Endothelial cell of umbilical vein (primary cell): ENCODE measurements around the gene ZNF708. TPM values are rescaled to one million over a fixed set of nuclear protein-coding genes. Genes with fewer than 3 reads are reported as not detected.

Experiments
- BruUV-seq: library from RNA; stranded (reverse); fragments of 400-500 nt; replicated peaks from 2 replicates; lab custom pipeline; 2021; lab: Mats Ljungman, UMichigan
- CTCF ChIA-PET: fragments of 300-600, 350-600 bp; sonication (Branson Sonifier 250); formaldehyde crosslinking; loops from one replicate; lab custom pipeline; 2021; ENCODE audit warnings: antibody characterized with exemption, inconsistent platforms; lab: Charles Lee
- POLR2A ChIA-PET: fragments of 300-600, 350-600 bp; sonication (Branson Sonifier 250); formaldehyde crosslinking; loops from one replicate; lab custom pipeline; 2021; ENCODE audit warnings: antibody characterized with exemption, inconsistent platforms; lab: Charles Lee
- DNase-seq: peaks from one replicate; pipeline ENCODE4 v3.0.0-alpha.2; 2011; ENCODE audit warnings: low read depth, low spot score
- FAIRE-seq: peaks from 2 replicates; lab custom pipeline; 2011; peaks lifted over from hg19 to GRCh38; lab: Jason Lieb, UNC
- H2AFZ ChIP-seq: 2 replicates; pipeline ENCODE4 v1.6.0; 2012; ENCODE audit warnings: low read depth, low read length, control low read depth, inconsistent platforms
- H3K27ac ChIP-seq: 2 replicates; pipeline ENCODE4 v1.5.1; 2011; ENCODE audit warnings: low read depth, mild to moderate bottlenecking, control low read depth, low read length, moderate library complexity; ENCODE audit not compliant: insufficient read depth
- H3K27me3 ChIP-seq, 2 experiments: 2 replicates each; pipeline versions ENCODE4 v1.6.0 to v1.6.1; 2011; ENCODE audit warnings: low read length in 2 of 2, mixed read lengths in 1 of 2; ENCODE audit not compliant: control insufficient read depth in 2 of 2, insufficient read depth in 2 of 2
- H3K36me3 ChIP-seq, 2 experiments: 2 replicates in 1 of 2; 3 replicates in 1 of 2; pipeline ENCODE4 v1.5.1; 2011; ENCODE audit warnings: low read length in 2 of 2, mild to moderate bottlenecking in 1 of 2, moderate library complexity in 1 of 2; ENCODE audit not compliant: control insufficient read depth in 2 of 2, insufficient read depth in 2 of 2; ENCODE audit errors: extremely low read depth in 1 of 2
- H3K4me1 ChIP-seq: 3 replicates; pipeline ENCODE4 v1.5.1; 2011; ENCODE audit warnings: mild to moderate bottlenecking, low read length; ENCODE audit not compliant: control insufficient read depth, insufficient read depth; ENCODE audit errors: extremely low read depth
- H3K4me2 ChIP-seq: 2 replicates; pipeline ENCODE4 v1.6.1; 2011; ENCODE audit warnings: low read length, control low read depth, mixed read lengths; ENCODE audit not compliant: insufficient read depth
- H3K4me3 ChIP-seq, 3 experiments: fragments of 200-600 bp in 1 of 3; sonication (generic), shearing (Covaris generic) in 1 of 3; replicated peaks in 1 of 3; 2 replicates each; pipeline ENCODE4 v1.5.1; 2011 to 2016; ENCODE audit warnings: control low read depth in 3 of 3, low read length in 3 of 3, mild to moderate bottlenecking in 2 of 3, inconsistent platforms in 1 of 3, low read depth in 1 of 3, moderate library complexity in 1 of 3; ENCODE audit not compliant: insufficient read depth in 1 of 3
- H3K79me2 ChIP-seq: 2 replicates; pipeline ENCODE4 v1.6.0; 2012; ENCODE audit warnings: low read length, inconsistent platforms; ENCODE audit not compliant: control insufficient read depth, insufficient read depth
- H3K9ac ChIP-seq: replicated peaks from 2 replicates; pipeline ENCODE3; 2011; ENCODE audit warnings: low read length, control low read depth; ENCODE audit not compliant: insufficient read depth; ENCODE audit errors: extremely low read depth
- H3K9me1 ChIP-seq: replicated peaks from 3 replicates; pipeline ENCODE4 v1.6.0; 2011; ENCODE audit warnings: mild to moderate bottlenecking, low read length; ENCODE audit not compliant: control insufficient read depth, insufficient read depth; ENCODE audit errors: extremely low read depth
- H3K9me3 ChIP-seq: replicated peaks from 2 replicates; pipeline ENCODE4 v1.5.1; 2012; ENCODE audit warnings: low read length, inconsistent platforms; ENCODE audit not compliant: control insufficient read depth, insufficient read depth
- H4K20me1 ChIP-seq: replicated peaks from 2 replicates; pipeline ENCODE3; 2011; ENCODE audit warnings: mild to moderate bottlenecking, low read length; ENCODE audit not compliant: control insufficient read depth, insufficient read depth; ENCODE audit errors: extremely low read depth
- EZH2 ChIP-seq: IDR thresholded peaks from 2 replicates; pipeline ENCODE4 v1.6.1; 2012; ENCODE audit warnings: borderline replicate concordance, low read depth, mild to moderate bottlenecking, moderate library complexity, low read length, inconsistent platforms; ENCODE audit not compliant: severe bottlenecking
- FOS ChIP-seq: IDR thresholded peaks from 2 replicates; pipeline ENCODE4 v1.6.1; 2011; ENCODE audit warnings: mild to moderate bottlenecking, low read length, moderate library complexity, borderline replicate concordance; ENCODE audit not compliant: insufficient read depth
- GATA2 ChIP-seq: IDR thresholded peaks from 2 replicates; pipeline ENCODE4 v1.7.0; 2011; ENCODE audit warnings: low read depth, mild to moderate bottlenecking, moderate library complexity, mixed read lengths, low read length; ENCODE audit not compliant: insufficient read length, insufficient read depth
- JUN ChIP-seq: IDR thresholded peaks from 2 replicates; pipeline ENCODE4 v1.6.1; 2011; ENCODE audit warnings: borderline replicate concordance, low read depth; ENCODE audit not compliant: insufficient read length, insufficient read depth
- MAX ChIP-seq: IDR thresholded peaks from 2 replicates; pipeline ENCODE4 v1.6.1; 2011; ENCODE audit not compliant: insufficient read depth, insufficient read length
- MYC ChIP-seq: IDR thresholded peaks from one replicate; pipeline ENCODE4 v1.6.1; 2011; ENCODE audit warnings: mild to moderate bottlenecking, low read depth, low read length
- POLR2A ChIP-seq: IDR thresholded peaks from 2 replicates; pipeline ENCODE4 v1.6.1; 2012; ENCODE audit warnings: low read depth, mild to moderate bottlenecking, control low read depth, low read length
- POLR2AphosphoS5 ChIP-seq: IDR thresholded peaks from 2 replicates; pipeline ENCODE4 v1.6.1; 2012; ENCODE audit warnings: low read depth, mild to moderate bottlenecking, control low read depth, low read length, moderate library complexity; ENCODE audit not compliant: insufficient read depth
- dilution Hi-C: fragments of 300-500 bp; cut with MboI; formaldehyde crosslinking; loops from one replicate; pipeline ENCODE4 v1.15.0; 2019; ENCODE audit warnings: low sequenced_read_pairs; ENCODE audit not compliant: extremely low pct_ligation_motif_present
- intact Hi-C: fragments of 100-400 bp; cut with micrococcal nuclease; formaldehyde crosslinking; loops from one replicate; pipeline ENCODE4 v1.10.0; 2022
- polyA plus RNA-seq, 4 experiments: library from polyadenylated mRNA; depleted of rRNA in 3 of 4; stranded (reverse) in 3 of 4; unstranded in 1 of 4; fragments of >200 nt; gene quantifications; 2 replicates each; pipeline versions ENCODE4 v1.2.1 to v1.2.3, GENCODE V29; 2011 to 2012; ENCODE audit warnings: missing spikeins in 1 of 4
- total RNA-seq: library from RNA; stranded (reverse); gene quantifications from 2 replicates; pipeline ENCODE4 v1.2.3, GENCODE V29; 2021
- TF ChIP-seq, protein P1 (sequence below), 2 donors: IDR thresholded peaks; 1 replicate in 1 of 2; 2 replicates in 1 of 2; pipeline ENCODE4 v1.5.1; 2011; ENCODE audit warnings: low read length in 2 of 2, mild to moderate bottlenecking in 2 of 2, moderate library complexity in 2 of 2, control low read depth in 1 of 2, inconsistent platforms in 1 of 2, low read depth in 1 of 2; ENCODE audit not compliant: insufficient read depth in 1 of 2; ENCODE audit errors: extremely low read depth in 1 of 2

ZNF708 gene
- total and polyA plus RNA-seq, 2 donors (not counting 3 experiments of a cell fraction or from before 2014, with no cell fraction given) = 1.7 to 10.4 TPM

DNA sequence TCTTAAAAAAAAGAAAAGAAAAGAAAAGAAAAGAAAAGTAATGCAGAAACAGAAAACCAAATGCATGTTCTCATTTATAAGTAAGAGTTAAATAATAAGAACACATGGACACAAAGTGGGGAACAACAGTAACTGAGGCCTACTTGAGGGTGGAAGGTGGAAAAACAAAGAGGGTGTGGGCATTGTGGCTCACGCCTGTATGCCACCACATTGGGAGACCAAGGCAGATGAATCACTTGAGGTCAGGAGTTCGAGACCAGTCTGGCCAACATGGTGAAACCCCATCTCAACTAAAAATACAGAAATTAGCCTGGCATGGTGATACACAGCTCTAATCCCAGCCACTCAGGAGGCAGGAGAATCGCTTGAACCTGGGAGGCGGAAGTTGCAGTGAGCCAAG lies 8.1 kb downstream of the ZNF708 start:
- Histone ChIP-seq H3K36me3 (no peaks in the 10 kb centered on the region), H4K20me1 (no peaks in the 10 kb centered on the region), H3K4me1 (no peaks in the 10 kb centered on the region), H3K9me1 (no peaks in the 10 kb centered on the region), H3K4me2 (no peak overlapping the region), H3K9me3 (no peaks in the 10 kb centered on the region), H3K27me3 (no peaks in the 10 kb centered on the region), H3K9ac (no peak overlapping the region), H3K27ac (no peak overlapping the region), H3K79me2 (peaks cover 59% of the 10 kb centered on the region), H3K4me3 (no peak overlapping the region), H2AFZ (no peak overlapping the region)
- no TSS peak for BruUV-seq
- intact Hi-C loops = loop anchor here (10.0 kb wide), 1 partner anchor 176 kb away; the partner anchor contains the start of gene ZNF431
- TF ChIP-seq EZH2 (no peak), GATA2 (no peak), POLR2AphosphoS5 (no peak)
- no peak for FAIRE-seq
- no peak for DNase-seq
- dilution Hi-C loops = no loop called here
- POLR2A ChIA-PET = no interaction called here
- CTCF ChIA-PET = no interaction called here

GRCh38 chr19:21317821-21318220 lies 11.4 kb downstream of the ZNF708 start:
- peaks cover 34% of the 10 kb centered on the region for H3K79me2 ChIP-seq

More at GRCh38 chr19:21317821-21318220, 11.4 kb downstream of the ZNF708 start:
- DNase-seq (no peak), FAIRE-seq (no peak)
- no peaks in the 10 kb centered on the region for H3K9me1 ChIP-seq
- H3K4me1 ChIP-seq = no peaks in the 10 kb centered on the region
- no peaks in the 10 kb centered on the region for H3K9me3 ChIP-seq
- no peak overlapping the region for H2AFZ ChIP-seq
- no TSS peak for BruUV-seq
- ChIA-PET POLR2A (interaction anchor here (1.0 kb wide), 1 partner anchor 11 kb away, joined by 5 read pairs; the partner anchor contains the start of gene ZNF708), CTCF (interaction anchor here (1.3 kb wide), 1 partner anchor 11 kb away, joined by 5 read pairs; the partner anchor contains the start of gene ZNF708)
- H3K9ac ChIP-seq = no peak overlapping the region
- TF ChIP-seq EZH2 (no peak), JUN (no peak), MAX (no peak), MYC (no peak), GATA2 (no peak), POLR2AphosphoS5 (no peak), POLR2A (no peak), FOS (no peak)
- TF ChIP-seq, protein P1, sequence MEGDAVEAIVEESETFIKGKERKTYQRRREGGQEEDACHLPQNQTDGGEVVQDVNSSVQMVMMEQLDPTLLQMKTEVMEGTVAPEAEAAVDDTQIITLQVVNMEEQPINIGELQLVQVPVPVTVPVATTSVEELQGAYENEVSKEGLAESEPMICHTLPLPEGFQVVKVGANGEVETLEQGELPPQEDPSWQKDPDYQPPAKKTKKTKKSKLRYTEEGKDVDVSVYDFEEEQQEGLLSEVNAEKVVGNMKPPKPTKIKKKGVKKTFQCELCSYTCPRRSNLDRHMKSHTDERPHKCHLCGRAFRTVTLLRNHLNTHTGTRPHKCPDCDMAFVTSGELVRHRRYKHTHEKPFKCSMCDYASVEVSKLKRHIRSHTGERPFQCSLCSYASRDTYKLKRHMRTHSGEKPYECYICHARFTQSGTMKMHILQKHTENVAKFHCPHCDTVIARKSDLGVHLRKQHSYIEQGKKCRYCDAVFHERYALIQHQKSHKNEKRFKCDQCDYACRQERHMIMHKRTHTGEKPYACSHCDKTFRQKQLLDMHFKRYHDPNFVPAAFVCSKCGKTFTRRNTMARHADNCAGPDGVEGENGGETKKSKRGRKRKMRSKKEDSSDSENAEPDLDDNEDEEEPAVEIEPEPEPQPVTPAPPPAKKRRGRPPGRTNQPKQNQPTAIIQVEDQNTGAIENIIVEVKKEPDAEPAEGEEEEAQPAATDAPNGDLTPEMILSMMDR (IDR thresholded peaks at IDR 0.05; ENCODE audit: extremely low read depth in 1 of 2, insufficient read depth in 1 of 2, low read depth in 1 of 2, low read length in 2 of 2) = no peak
- no peak overlapping the region for H3K4me3 ChIP-seq
- no peaks in the 10 kb centered on the region for H4K20me1 ChIP-seq
- no peak overlapping the region for H3K27ac ChIP-seq
- H3K27me3 ChIP-seq = no peaks in the 10 kb centered on the region
- dilution Hi-C loops (no loop called here), intact Hi-C loops (no loop called here)
- H3K4me2 ChIP-seq = no peak overlapping the region
- no peaks in the 10 kb centered on the region for H3K36me3 ChIP-seq
